ENCODE results near the gene KCNIP1.

KCNIP1 gene

GRCh38 chr5:170475294-170476000, 28.4 kb upstream of the KCNIP1 start:
- no peak overlapping the region for H3K27ac Mint-ChIP-seq
- no peak for ATAC-seq (replicated peaks)
- H3K9me3 Mint-ChIP-seq, result no peaks in the 10 kb centered on the region
- H3K4me1 Mint-ChIP-seq (ENCODE audit: low read depth in 2 of 2), result no peaks in the 10 kb centered on the region
- H3K27me3 Mint-ChIP-seq, result peaks cover 29 to 72% of the 10 kb centered on the region in 2 donors
- DNase-seq, result no peak
- no peak overlapping the region for H3K4me3 Mint-ChIP-seq
- H3K36me3 Mint-ChIP-seq (ENCODE audit: insufficient read depth), result no peaks in the 10 kb centered on the region

GRCh38 chr5:170476704-170477103, 27.1 kb upstream of the KCNIP1 start:
- ATAC-seq (replicated peaks) (no peak), DNase-seq (no peak)
- Mint-ChIP-seq H3K27me3 (peaks cover 35 to 81% of the 10 kb centered on the region in 2 donors), H3K4me1 (ENCODE audit: low read depth in 2 of 2) (no peaks in the 10 kb centered on the region), H3K9me3 (no peaks in the 10 kb centered on the region), H3K36me3 (ENCODE audit: insufficient read depth) (no peaks in the 10 kb centered on the region), H3K4me3 (no peak overlapping the region), H3K27ac (no peak overlapping the region)

- DNase-seq (no peak), ATAC-seq (replicated peaks) (no peak)
- Mint-ChIP-seq H3K4me3 (no peak overlapping the region), H3K36me3 (ENCODE audit: insufficient read depth) (no peaks in the 10 kb centered on the region), H3K27me3 (peaks cover 36 to 78% of the 10 kb centered on the region in 2 donors), H3K9me3 (no peaks in the 10 kb centered on the region), H3K4me1 (ENCODE audit: low read depth in 2 of 2) (no peaks in the 10 kb centered on the region), H3K27ac (no peak overlapping the region)
These were observed 25.9 kb upstream of the KCNIP1 start for GRCh38 chr5:170477906-170478305.

- no peaks in the 10 kb centered on the region for H3K36me3 Mint-ChIP-seq (ENCODE audit: insufficient read depth)
- peaks cover 40 to 78% of the 10 kb centered on the region in 2 donors for H3K27me3 Mint-ChIP-seq
- DNase-seq (no peak), ATAC-seq (replicated peaks) (no peak)
- no peak overlapping the region for H3K27ac Mint-ChIP-seq
- no peak overlapping the region for H3K4me3 Mint-ChIP-seq
- no peaks in the 10 kb centered on the region for H3K4me1 Mint-ChIP-seq (ENCODE audit: low read depth in 2 of 2)
- H3K9me3 Mint-ChIP-seq, result no peaks in the 10 kb centered on the region
These were observed 25.5 kb upstream of the KCNIP1 start for GRCh38 chr5:170478306-170478705.

GRCh38 chr5:170479484-170479883, 24.3 kb upstream of the KCNIP1 start:
- H3K4me3 Mint-ChIP-seq, result no peak overlapping the region
- H3K27me3 Mint-ChIP-seq, result peaks cover 41 to 78% of the 10 kb centered on the region in 2 donors
- H3K27ac Mint-ChIP-seq, result no peak overlapping the region

GRCh38 chr5:170480260-170480659, 23.6 kb upstream of the KCNIP1 start:
- Mint-ChIP-seq H3K36me3 (ENCODE audit: insufficient read depth) (no peaks in the 10 kb centered on the region), H3K4me1 (ENCODE audit: low read depth in 2 of 2) (no peaks in the 10 kb centered on the region), H3K9me3 (no peaks in the 10 kb centered on the region), H3K27me3 (peaks cover 45 to 78% of the 10 kb centered on the region in 2 donors), H3K27ac (no peak overlapping the region), H3K4me3 (no peak overlapping the region)
- DNase-seq, result no peak
- no peak for ATAC-seq (replicated peaks)

More at GRCh38 chr5:170479484-170479883, 24.3 kb upstream of the KCNIP1 start:
- Mint-ChIP-seq H3K9me3 (no peaks in the 10 kb centered on the region), H3K36me3 (ENCODE audit: insufficient read depth) (no peaks in the 10 kb centered on the region), H3K4me1 (ENCODE audit: low read depth in 2 of 2) (no peaks in the 10 kb centered on the region)
- DNase-seq (no peak), ATAC-seq (replicated peaks) (no peak)

- ATAC-seq (replicated peaks), result no peak
- Mint-ChIP-seq H3K4me3 (no peak overlapping the region), H3K27me3 (peaks cover 41 to 75% of the 10 kb centered on the region in 2 donors), H3K27ac (no peak overlapping the region), H3K9me3 (no peaks in the 10 kb centered on the region), H3K4me1 (ENCODE audit: low read depth in 2 of 2) (no peaks in the 10 kb centered on the region), H3K36me3 (ENCODE audit: insufficient read depth) (no peaks in the 10 kb centered on the region)
- no peak for DNase-seq
These were observed 22.0 kb upstream of the KCNIP1 start for GRCh38 chr5:170481849-170482248.

- DNase-seq (no peak), ATAC-seq (replicated peaks) (no peak)
- Mint-ChIP-seq H3K27ac (no peak overlapping the region), H3K27me3 (peaks cover 41 to 69% of the 10 kb centered on the region in 2 donors), H3K36me3 (ENCODE audit: insufficient read depth) (no peaks in the 10 kb centered on the region), H3K4me1 (ENCODE audit: low read depth in 2 of 2) (no peaks in the 10 kb centered on the region), H3K9me3 (no peaks in the 10 kb centered on the region), H3K4me3 (no peak overlapping the region)
These were observed 21.3 kb upstream of the KCNIP1 start for GRCh38 chr5:170482511-170482910.

GRCh38 chr5:170483701-170484458, 19.9 kb upstream of the KCNIP1 start:
- Mint-ChIP-seq H3K4me3 (no peak overlapping the region), H3K9me3 (no peaks in the 10 kb centered on the region), H3K4me1 (ENCODE audit: low read depth in 2 of 2) (no peaks in the 10 kb centered on the region), H3K36me3 (ENCODE audit: insufficient read depth) (peaks cover 2% of the 10 kb centered on the region), H3K27ac (no peak overlapping the region), H3K27me3 (peaks cover 48 to 65% of the 10 kb centered on the region in 2 donors)
- no peak for ATAC-seq (replicated peaks)
- DNase-seq, result no peak

GRCh38 chr5:170484459-170484831, 19.4 kb upstream of the KCNIP1 start:
- H3K27me3 Mint-ChIP-seq, result peaks cover 51 to 69% of the 10 kb centered on the region in 2 donors
- peaks cover 3% of the 10 kb centered on the region for H3K36me3 Mint-ChIP-seq (ENCODE audit: insufficient read depth)
- H3K27ac Mint-ChIP-seq, result no peak overlapping the region
- no peak for DNase-seq
- ATAC-seq (replicated peaks), result no peak
- no peaks in the 10 kb centered on the region for H3K4me1 Mint-ChIP-seq (ENCODE audit: low read depth in 2 of 2)
- H3K4me3 Mint-ChIP-seq, result no peak overlapping the region
- H3K9me3 Mint-ChIP-seq, result no peaks in the 10 kb centered on the region

GRCh38 chr5:170484847-170485615, 18.8 kb upstream of the KCNIP1 start:
- Mint-ChIP-seq H3K27me3 (peaks cover 51 to 72% of the 10 kb centered on the region in 2 donors), H3K4me3 (no peak overlapping the region), H3K27ac (no peak overlapping the region), H3K4me1 (ENCODE audit: low read depth in 2 of 2) (no peaks in the 10 kb centered on the region), H3K9me3 (no peaks in the 10 kb centered on the region), H3K36me3 (ENCODE audit: insufficient read depth) (peaks cover 3% of the 10 kb centered on the region)
- no peak for DNase-seq
- ATAC-seq (replicated peaks), result no peak

GRCh38 chr5:170485616-170485911, 18.3 kb upstream of the KCNIP1 start:
- Mint-ChIP-seq H3K27me3 (peaks cover 49 to 71% of the 10 kb centered on the region in 2 donors), H3K9me3 (no peaks in the 10 kb centered on the region), H3K36me3 (ENCODE audit: insufficient read depth) (peaks cover 3% of the 10 kb centered on the region), H3K4me1 (ENCODE audit: low read depth in 2 of 2) (no peaks in the 10 kb centered on the region), H3K4me3 (no peak overlapping the region), H3K27ac (no peak overlapping the region)
- DNase-seq (no peak), ATAC-seq (replicated peaks) (no peak)

GRCh38 chr5:170486371-170486770, 17.4 kb upstream of the KCNIP1 start:
- Mint-ChIP-seq H3K36me3 (ENCODE audit: insufficient read depth) (peaks cover 3% of the 10 kb centered on the region), H3K9me3 (no peaks in the 10 kb centered on the region), H3K27ac (no peak overlapping the region), H3K4me1 (ENCODE audit: low read depth in 2 of 2) (no peaks in the 10 kb centered on the region), H3K27me3 (peaks cover 41 to 63% of the 10 kb centered on the region in 2 donors), H3K4me3 (no peak overlapping the region)
- DNase-seq (no peak), ATAC-seq (replicated peaks) (no peak)
